GM12891 (cell line): ENCODE measurements around the gene GOLGA6L7.
"Not testable (repeated sequence)": the region's sequence is repeated elsewhere in the genome, so short reads cannot be mapped to it uniquely, and the experiment has no call there.

Experiments used
- POLR2A ChIP-seq: IDR thresholded peaks from 2 replicates; pipeline ENCODE4 v1.6.1; 2011; ENCODE audit warnings: low read depth, low read length, control low read depth
- POLR2AphosphoS5 ChIP-seq: IDR thresholded peaks from 2 replicates; pipeline ENCODE4 v1.6.1; 2011; ENCODE audit warnings: low read depth, low read length, control low read depth
- TAF1 ChIP-seq: IDR thresholded peaks from 2 replicates; pipeline ENCODE4 v1.6.1; 2011; ENCODE audit warnings: low read depth, low read length, control low read depth

DNA sequence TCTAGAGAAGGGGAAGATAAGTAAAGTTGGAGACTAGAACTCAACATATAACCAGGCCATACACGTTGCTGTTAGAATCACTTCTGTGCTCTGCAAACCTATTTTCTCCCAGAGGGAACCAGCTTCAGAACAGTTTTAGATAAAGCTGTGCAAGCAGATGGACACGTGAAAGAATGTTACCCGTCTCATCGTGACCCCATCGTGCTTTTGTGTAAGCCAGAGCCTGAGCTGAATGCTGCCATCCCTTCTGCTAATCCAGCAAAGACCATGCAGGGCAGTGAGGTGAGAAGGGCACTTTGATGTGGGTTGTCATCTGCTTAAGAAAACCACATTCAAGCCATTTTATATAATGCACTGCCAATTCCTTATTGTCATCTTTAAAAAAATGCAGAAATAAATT, 40.3 kb downstream of the GOLGA6L7 start:
- not testable (repeated sequence) for TF ChIP-seq POLR2AphosphoS5, POLR2A, TAF1
